Ovary (tissue), 9 donors: ENCODE results near the gene TMEM132D. TPM values are rescaled to one million over a fixed set of nuclear protein-coding genes. Genes with fewer than 3 reads are reported as not detected.

Experiments used
- DNase-seq, 5 donors: peaks; one replicate each; pipeline ENCODE4 v3.0.0-alpha.2; 2019 to 2020
- H3K27ac ChIP-seq, 2 donors: fragments of 200-600 bp; one replicate each; pipeline versions ENCODE4 v1.5.1 to v1.8.0; 2019 to 2022
- H3K27me3 ChIP-seq: fragments of 200-600 bp; one replicate; pipeline ENCODE4 v1.8.0; 2022
- H3K36me3 ChIP-seq: fragments of 200-600 bp; sonication (generic); one replicate; pipeline ENCODE4 v1.5.1; 2019
- H3K4me1 ChIP-seq: one replicate; pipeline ENCODE4 v1.8.1; 2013; ENCODE audit warnings: mild to moderate bottlenecking, moderate library complexity; ENCODE audit not compliant: insufficient read depth
- H3K4me3 ChIP-seq: fragments of 200-600 bp; sonication (generic); one replicate; pipeline ENCODE4 v1.5.1; 2017
- H3K9me3 ChIP-seq, 2 donors: fragments of 200-600 bp in 1 of 2; sonication (generic) in 1 of 2; one replicate each; pipeline versions ENCODE4 v1.5.1 to v1.8.1; 2013 to 2019; ENCODE audit warnings: mild to moderate bottlenecking in 1 of 2, moderate library complexity in 1 of 2
- EP300 ChIP-seq: sonication (generic); formaldehyde crosslinking; IDR thresholded peaks from one replicate; pipeline ENCODE4 v1.6.1; 2017; ENCODE audit warnings: antibody characterized with exemption
- POLR2A ChIP-seq: fragments of 450-650 bp; IDR thresholded peaks from one replicate; pipeline ENCODE4 v1.6.1; 2017; ENCODE audit warnings: antibody characterized with exemption, mild to moderate bottlenecking, moderate library complexity
- WGBS, 3 donors: extraction: QIAGEN DNeasy Blood & Tissue Kit in 1 of 3; methylation state at CpG; one replicate each; pipeline versions ENCODE4 v1.1.5 to v1.1.7; 2013 to 2017; 5-methylcytosine and 5-hydroxymethylcytosine counted together
- intact Hi-C, 4 donors: fragments of 100-400 bp; cut with DNase I; formaldehyde crosslinking; loops; one replicate each; pipeline versions ENCODE4 v1.11.0 to v1.15.1; 2022 to 2023
- polyA plus RNA-seq, 2 donors: library from polyadenylated mRNA; stranded (reverse); fragments of 200-250 nt in 1 of 2; fragments of 350-450 nt in 1 of 2; fragmentation: Illumina TruSeq in 1 of 2; extraction: RNeasy Lipid Tissue Mini Kit (QIAGEN cat#74804) in 1 of 2; gene quantifications; one replicate each; pipeline ENCODE4 v1.2.3, GENCODE V29; 2013 to 2014
- total RNA-seq, 7 donors: library from RNA; depleted of rRNA in 2 of 7; stranded (reverse); fragments of >200 nt in 2 of 7; fragmentation: NEBNext Ultra II Directional in 3 of 7; extraction: Animal tissue kit (Norgen Biotek cat#: 25700) in 3 of 7; gene quantifications; one replicate each; pipeline versions ENCODE4 v1.1.0 to v1.2.4, GENCODE V29; 2016 to 2023
- TF ChIP-seq, protein P1 (sequence below), 3 donors: fragments of 450-650 bp in 2 of 3; fragments of 200-600 bp in 1 of 3; IDR thresholded peaks; one replicate each; pipeline versions ENCODE4 v1.5.1 to v1.8.0; 2016 to 2022; ENCODE audit warnings: antibody characterized with exemption in 3 of 3, mild to moderate bottlenecking in 1 of 3
- donor health status: DM: no; HTN: no; CAD: no; lungs with moderate emphysema.
- donor health status: DM: no; HTN: no; CAD: no.
- donor health status: Bipolar disorder and iron deficiency.
- donor health status: DM: yes; HTN: yes; CAD: no.
- donor health status: DM: no; HTN: no; CAD: no.
- donor health status: DM: yes; HTN: yes; CAD: no.

The TMEM132D gene
- total and polyA plus RNA-seq, 9 donors, result 0.04 TPM; not detected in 8

DNA sequence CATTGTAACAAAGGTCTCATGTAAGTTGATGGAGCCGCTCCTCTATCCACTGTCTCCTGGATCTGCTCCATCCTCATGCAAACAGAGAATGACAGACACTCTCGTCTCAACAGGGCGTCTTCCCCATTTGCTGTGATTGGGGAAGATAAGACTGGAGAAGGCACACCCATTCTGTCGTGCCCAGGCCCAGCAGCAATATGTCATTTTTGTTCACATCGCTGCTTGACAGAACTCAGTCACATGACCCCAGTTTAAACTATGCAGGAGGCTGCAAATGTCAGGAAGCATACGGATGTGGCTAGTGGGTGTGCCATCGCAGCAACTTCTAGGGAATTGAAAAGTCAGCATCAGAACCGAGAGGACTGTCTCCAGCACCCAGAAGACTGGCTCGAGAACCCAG lies 290.5 kb downstream of the TMEM132D start:
- Histone ChIP-seq H3K27me3 (no peaks in the 10 kb centered on the region), H3K27ac (no peak overlapping the region), H3K36me3 (no peaks in the 10 kb centered on the region), H3K4me3 (no peak overlapping the region), H3K9me3 (no peaks in the 10 kb centered on the region), H3K4me1 (no peaks in the 10 kb centered on the region)
- intact Hi-C loops, result no loop called here
- DNase-seq, result no peak
- no peak for TF ChIP-seq POLR2A
- TF ChIP-seq, protein P1, sequence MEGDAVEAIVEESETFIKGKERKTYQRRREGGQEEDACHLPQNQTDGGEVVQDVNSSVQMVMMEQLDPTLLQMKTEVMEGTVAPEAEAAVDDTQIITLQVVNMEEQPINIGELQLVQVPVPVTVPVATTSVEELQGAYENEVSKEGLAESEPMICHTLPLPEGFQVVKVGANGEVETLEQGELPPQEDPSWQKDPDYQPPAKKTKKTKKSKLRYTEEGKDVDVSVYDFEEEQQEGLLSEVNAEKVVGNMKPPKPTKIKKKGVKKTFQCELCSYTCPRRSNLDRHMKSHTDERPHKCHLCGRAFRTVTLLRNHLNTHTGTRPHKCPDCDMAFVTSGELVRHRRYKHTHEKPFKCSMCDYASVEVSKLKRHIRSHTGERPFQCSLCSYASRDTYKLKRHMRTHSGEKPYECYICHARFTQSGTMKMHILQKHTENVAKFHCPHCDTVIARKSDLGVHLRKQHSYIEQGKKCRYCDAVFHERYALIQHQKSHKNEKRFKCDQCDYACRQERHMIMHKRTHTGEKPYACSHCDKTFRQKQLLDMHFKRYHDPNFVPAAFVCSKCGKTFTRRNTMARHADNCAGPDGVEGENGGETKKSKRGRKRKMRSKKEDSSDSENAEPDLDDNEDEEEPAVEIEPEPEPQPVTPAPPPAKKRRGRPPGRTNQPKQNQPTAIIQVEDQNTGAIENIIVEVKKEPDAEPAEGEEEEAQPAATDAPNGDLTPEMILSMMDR (IDR thresholded peaks at IDR 0.05), result no peak
- no peak for TF ChIP-seq EP300
- WGBS, 3 donors, result 73 to 82% (median 74%) methylated on average over 9 of the region's 9 CpGs

DNA sequence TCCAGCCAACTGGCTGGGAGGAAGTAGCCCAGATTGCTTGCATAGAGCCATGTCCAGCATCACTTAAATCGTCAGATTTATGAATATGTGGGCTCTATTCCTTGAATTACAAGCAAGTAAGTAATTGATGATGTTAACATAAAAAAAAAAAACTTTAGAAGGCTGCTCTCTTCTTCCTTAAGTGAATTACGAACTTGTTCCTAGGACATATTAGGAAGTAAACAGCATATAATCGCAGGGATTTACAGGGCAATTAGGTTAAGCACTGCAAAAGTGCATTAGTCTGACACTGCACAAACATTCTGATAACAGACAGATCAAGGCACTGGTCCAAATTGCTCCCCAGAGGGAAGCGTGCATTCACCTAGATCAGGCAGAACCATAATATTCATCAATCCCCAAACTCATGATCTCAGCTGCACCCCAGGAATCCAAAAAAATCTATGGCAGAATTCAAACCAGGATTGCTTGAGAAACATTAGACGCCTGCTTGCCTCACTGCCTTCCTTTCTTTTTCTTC lies 293.2 kb downstream of the TMEM132D start:
- Histone ChIP-seq H3K27ac (no peak overlapping the region), H3K4me3 (no peak overlapping the region), H3K36me3 (no peaks in the 10 kb centered on the region), H3K27me3 (no peaks in the 10 kb centered on the region), H3K4me1 (no peaks in the 10 kb centered on the region), H3K9me3 (no peaks in the 10 kb centered on the region)
- TF ChIP-seq, protein P1 (IDR thresholded peaks at IDR 0.05), result no peak
- TF ChIP-seq POLR2A (no peak), EP300 (no peak)
- intact Hi-C loops, result no loop called here
- WGBS, 3 donors, result 50 to 57% (median 56%) methylated on average over 5 of the region's 5 CpGs
- no peak for DNase-seq

GRCh38 chr12:129607756-129608155 lies 296.1 kb downstream of the TMEM132D start:
- intact Hi-C loops, result no loop called here

GRCh38 chr12:129607301-129607700 lies 296.5 kb downstream of the TMEM132D start:
- no peaks in the 10 kb centered on the region for H3K4me1 ChIP-seq
- no peak overlapping the region for H3K4me3 ChIP-seq
- no peak overlapping the region for H3K27ac ChIP-seq
- no peaks in the 10 kb centered on the region for H3K27me3 ChIP-seq
- no peaks in the 10 kb centered on the region for H3K36me3 ChIP-seq
- intact Hi-C loops, result no loop called here
- TF ChIP-seq, protein P1 (IDR thresholded peaks at IDR 0.05), result no peak
- no peak for TF ChIP-seq POLR2A
- no peak for TF ChIP-seq EP300
- DNase-seq, result no peak
- no peaks in the 10 kb centered on the region for H3K9me3 ChIP-seq
- 9 to 16% (median 12%) methylated on average over 7 of the region's 7 CpGs for WGBS, 3 donors

More at GRCh38 chr12:129607756-129608155, 296.1 kb downstream of the TMEM132D start:
- no peak overlapping the region for H3K27ac ChIP-seq
- H3K4me3 ChIP-seq, result no peak overlapping the region
- no peak for DNase-seq
- H3K36me3 ChIP-seq, result no peaks in the 10 kb centered on the region
- H3K27me3 ChIP-seq, result no peaks in the 10 kb centered on the region
- no peaks in the 10 kb centered on the region for H3K9me3 ChIP-seq
- WGBS, 3 donors, result 8 to 13% (median 8%) methylated on average over 5 of the region's 5 CpGs
- H3K4me1 ChIP-seq, result no peaks in the 10 kb centered on the region
- TF ChIP-seq EP300, result no peak
- TF ChIP-seq, protein P1 (IDR thresholded peaks at IDR 0.05), result no peak
- no peak for TF ChIP-seq POLR2A
